GM21367 (cell line): ENCODE measurements around the gene BAK1.
A peak's percentile ranks its signal among the peaks of the same experiment; 100 is the strongest.
"Not testable (repeated sequence)": the region's sequence is repeated elsewhere in the genome, so short reads cannot be mapped to it uniquely, and the experiment has no call there.

Source experiments
- ATAC-seq: cut with Tn5 transposase; IDR thresholded peaks from one replicate; pipeline ENCODE4 v1.9.1; 2021; ENCODE audit not compliant: unreplicated experiment

BAK1 gene

GRCh38 chr6:33609019-33609418 lies 28.9 kb upstream of the BAK1 start:
- no peak for ATAC-seq

GRCh38 chr6:33607784-33608161 lies 27.7 kb upstream of the BAK1 start:
- ATAC-seq, result no peak

GRCh38 chr6:33607126-33607783 lies 27.2 kb upstream of the BAK1 start:
- ATAC-seq, result no peak

- no peak for ATAC-seq
These were observed 26.6 kb upstream of the BAK1 start for GRCh38 chr6:33606642-33607041.

DNA sequence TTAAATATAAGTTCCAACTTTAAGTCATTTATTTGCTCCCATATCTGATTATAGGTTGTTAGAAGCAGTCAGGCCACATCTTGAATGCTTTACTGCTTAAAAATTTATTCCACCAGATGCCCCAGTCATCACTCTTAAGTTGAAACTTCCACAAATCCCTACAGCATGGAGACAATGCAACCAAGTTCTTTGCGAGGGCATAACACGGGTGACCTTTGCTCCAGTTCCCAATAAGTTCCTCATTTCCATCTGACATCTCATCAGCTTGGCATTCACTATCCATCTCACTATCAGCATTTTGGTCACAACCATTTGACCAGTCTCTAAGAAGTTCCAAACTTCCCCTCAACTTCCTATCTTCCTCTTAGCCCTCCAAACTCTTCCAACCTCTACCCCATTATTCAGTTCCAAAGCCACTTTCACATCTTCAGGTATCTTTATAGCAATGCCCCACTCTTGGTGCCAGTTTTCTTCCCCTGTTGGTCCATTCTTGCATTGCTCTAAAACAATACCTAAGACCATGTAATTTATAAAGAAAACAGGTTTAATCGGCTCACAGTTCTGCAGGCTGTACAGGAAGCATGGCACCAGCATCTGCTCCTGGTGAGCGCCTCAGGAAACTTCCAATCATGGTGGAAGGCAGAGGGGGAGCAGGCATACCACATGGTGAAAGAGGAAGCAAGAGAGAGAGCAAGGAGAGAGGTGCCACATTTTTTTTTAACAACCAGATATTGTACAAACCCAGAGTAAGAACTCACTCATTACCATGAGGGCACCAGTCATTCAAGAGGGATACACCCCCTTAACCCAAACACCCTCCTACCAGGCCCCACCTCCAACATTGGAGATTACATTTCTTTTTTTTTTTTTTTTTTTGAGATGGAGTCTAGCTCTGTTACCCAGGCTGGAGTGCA lies 25.1 kb upstream of the BAK1 start:
- ATAC-seq, result no peak

DNA sequence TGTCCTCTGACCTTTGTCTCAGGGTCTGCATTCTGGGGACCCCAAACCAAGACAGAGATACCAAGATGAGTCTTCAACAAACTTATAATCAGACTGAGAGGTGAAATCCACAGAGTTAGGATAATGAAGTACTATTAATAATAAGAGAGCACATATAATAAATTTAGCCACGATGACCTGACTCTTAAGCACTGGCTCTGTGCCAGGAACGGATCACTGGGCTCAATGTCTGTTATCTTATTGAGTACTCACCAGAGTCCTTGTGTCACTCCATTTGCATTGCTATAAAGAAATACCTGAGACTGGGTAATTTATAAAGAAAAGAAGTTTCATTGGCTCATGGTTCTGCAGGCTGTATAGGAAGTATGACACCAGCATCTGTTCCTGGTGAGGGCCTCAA lies 22.1 kb upstream of the BAK1 start:
- no peak for ATAC-seq

- no peak for ATAC-seq
These were observed 20.7 kb upstream of the BAK1 start for GRCh38 chr6:33600761-33601160.

GRCh38 chr6:33599413-33599938 lies 19.4 kb upstream of the BAK1 start:
- ATAC-seq, result no peak

DNA sequence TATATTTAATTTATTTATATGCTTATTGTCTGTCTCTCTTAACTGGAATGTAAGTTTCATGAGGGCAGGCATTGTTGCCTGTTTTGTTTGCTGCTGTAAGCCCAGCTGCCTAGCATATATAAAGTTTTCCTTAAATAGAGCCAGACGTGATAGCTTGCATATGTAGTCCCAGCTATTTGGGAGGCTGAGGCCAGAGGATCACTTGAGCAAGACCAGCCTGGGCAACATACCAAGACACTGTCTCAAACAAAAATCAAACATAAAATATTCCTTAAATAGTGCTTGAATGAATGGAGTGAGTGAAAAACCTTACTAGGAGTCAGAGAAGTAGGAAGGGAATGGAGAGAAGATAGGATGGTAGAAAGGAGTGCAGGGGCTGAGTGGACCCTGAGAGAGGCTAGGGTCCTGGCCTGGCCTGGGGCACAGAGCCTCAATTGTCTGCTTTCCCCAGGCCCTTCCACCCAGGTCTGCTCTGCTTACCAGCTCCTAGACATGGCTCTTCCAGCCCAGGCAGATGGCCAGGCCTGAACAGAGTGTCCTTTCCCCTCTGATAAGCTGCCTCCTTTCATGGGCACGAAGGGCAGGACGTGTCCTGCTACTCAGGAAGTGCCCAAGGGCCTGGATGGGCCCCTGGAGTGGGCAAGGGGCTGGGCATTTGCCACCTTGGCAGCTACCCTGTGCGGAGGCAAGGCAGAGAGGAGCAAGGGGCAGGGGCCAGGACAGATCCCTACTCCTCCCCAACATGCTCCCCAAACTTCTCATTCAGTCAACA lies 17.7 kb upstream of the BAK1 start:
- ATAC-seq, result no peak

DNA sequence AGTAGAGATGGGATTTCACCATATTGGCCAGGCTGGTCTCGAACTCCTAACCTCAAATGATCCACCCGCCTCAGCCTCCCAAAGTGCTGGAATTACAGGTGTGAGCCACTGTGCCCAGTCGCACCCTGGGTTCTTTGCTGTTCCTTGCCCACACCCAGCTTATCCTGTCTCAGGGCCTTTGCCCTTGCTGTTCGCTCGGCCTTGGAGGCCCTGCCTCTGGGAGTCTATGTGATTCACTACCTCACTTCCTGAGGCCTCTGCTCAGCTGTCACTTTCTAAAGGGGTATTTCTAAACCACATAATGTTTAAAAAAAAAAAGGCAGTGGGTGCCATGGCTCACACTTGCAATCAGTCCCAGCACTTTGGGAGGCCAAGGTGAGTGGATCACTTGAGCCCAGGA lies 16.8 kb upstream of the BAK1 start:
- not testable (repeated sequence) for ATAC-seq

DNA sequence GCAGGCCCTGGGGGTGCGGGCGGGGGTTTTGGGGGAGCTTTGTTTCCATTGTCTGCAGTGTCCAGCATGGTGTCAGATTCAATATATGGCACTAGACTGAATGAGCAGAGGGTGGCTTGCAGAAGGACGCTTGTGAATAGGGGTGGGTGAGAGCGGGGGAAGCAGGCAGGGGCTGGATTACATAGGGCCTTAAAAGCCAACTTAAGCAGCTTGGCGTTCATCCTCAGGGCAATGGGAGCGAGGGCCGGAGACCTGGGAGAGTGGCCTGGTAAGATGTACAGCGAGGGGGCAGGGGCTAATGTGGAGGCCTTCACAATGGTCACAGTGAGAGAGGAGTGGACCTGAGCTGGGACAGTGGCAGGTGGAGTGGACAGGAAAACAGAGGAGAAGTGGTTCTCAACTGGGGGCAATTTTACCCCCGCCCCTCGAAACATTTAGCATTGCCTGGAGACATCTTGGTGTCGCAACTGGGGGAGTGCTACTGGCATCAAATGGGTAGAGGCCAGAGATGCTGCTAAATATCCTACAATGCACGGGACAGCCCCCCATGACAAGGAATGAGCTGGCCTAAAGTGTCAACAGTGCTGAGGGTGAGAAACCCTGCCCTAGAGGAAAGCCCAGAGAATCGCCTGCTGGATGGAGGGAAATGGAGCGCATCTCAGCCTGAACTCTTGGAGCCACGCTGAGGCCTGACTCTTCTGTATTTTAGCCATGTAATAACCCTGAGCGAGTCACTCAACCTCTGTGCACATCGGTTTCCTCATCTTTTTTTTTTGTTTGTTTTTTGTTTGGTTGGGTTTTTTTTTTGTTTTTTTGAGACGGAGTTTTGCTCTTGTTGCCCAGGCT lies 15.1 kb upstream of the BAK1 start:
- ATAC-seq, result no peak

DNA sequence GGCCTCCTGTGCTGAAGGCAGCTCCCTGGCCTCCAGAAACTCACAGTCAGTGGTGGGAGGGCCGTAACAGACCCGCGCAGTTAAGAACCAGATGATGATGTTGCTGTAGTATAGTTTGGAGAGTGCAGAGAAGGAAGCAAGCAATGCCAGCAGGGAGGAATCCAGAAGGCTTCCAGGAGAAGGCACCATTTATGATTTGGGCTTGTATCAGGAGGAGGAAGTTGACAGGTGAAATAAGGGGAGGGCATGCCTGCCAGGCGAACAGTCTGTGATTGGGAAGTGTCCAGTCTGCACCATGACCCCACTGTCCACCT lies 13.3 kb upstream of the BAK1 start:
- ATAC-seq, result no peak

- ATAC-seq, result peak; percentile 42
These were observed 12.7 kb upstream of the BAK1 start for GRCh38 chr6:33592595-33593413.

DNA sequence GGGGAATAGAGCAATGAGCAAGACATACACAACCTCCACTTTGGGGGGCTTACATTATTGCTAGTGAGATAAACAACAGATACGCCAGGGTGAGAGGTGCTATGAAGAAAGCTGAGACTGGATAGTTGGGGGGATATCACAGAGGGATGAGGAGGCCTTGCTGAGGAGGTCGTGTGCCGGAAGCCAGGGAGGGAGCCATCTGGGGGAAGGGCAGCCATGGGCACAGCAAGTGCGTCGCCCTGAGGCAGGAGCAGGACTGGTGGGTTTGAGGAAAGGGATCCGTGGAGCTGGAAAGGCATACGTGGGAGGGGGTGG lies 12.2 kb upstream of the BAK1 start:
- no peak for ATAC-seq

- ATAC-seq, result no peak
These were observed 11.5 kb upstream of the BAK1 start for GRCh38 chr6:33591424-33592032.

- ATAC-seq, result no peak
These were observed 10.6 kb upstream of the BAK1 start for GRCh38 chr6:33590531-33591198.

DNA sequence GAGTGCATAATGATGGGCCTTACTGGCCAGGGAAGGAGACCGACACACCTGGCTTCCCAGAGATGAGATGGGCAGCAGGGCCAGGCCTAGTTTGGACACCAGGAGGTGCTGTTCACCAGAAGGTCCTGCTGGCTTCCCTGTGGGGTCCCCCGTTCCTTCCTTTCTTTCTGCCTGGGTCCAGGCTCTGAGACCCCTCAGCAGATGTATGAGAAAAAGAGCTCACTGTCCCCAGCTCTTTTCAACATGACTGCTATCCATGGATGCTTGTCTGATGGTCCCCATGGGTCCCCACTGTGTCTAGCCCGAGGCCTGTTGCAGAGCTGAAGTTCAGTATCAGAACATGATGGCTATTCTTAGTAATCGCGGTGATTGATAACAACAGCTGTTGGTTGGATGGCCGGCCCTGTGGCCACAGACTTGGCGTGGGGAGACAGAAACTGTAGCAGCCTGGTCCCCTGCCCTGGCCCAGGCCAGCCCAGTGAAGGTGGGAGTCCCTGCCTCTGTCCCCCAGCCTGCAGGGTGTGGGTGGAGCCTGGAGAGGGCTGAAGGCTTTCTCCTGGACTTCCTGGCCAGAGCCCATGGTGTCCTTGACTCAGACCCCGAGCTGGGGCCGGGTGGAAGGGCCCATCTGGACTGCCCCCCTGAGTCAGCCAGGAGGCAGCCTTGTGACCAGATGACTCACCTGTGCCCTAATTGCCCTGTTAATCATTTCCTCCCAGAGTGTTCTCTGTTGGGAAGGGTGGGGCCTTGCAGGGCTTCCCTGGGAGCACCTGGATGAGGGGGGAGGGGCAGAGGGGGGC lies 9.9 kb upstream of the BAK1 start:
- ATAC-seq, result no peak

- no peak for ATAC-seq
These were observed 9.3 kb upstream of the BAK1 start for GRCh38 chr6:33589392-33589730.
